Retinal pigment epithelial cell (primary cell): Measurements from ENCODE around the gene VEPH1.

Experiments used
- DNase-seq: peaks from one replicate; pipeline ENCODE4 v3.0.0-alpha.2; 2010; ENCODE audit warnings: low read depth
- H3K4me3 ChIP-seq: 2 replicates; pipeline ENCODE4 v1.5.1; 2011; ENCODE audit warnings: mild to moderate bottlenecking, low read length, control low read depth, moderate library complexity
- CTCF ChIP-seq: conservative IDR thresholded peaks from 2 replicates; pipeline ENCODE4 v1.5.1; 2011; ENCODE audit warnings: low read depth, low read length, control low read depth, inconsistent platforms

Gene VEPH1

GRCh38 chr3:157384031-157384430, 119.2 kb downstream of the VEPH1 start:
- no peak for DNase-seq
- no peak for TF ChIP-seq CTCF
- H3K4me3 ChIP-seq = no peak overlapping the region

- no peak overlapping the region for H3K4me3 ChIP-seq
- no peak for DNase-seq
- TF ChIP-seq CTCF = no peak
Observed at GRCh38 chr3:157381606-157382005, 121.6 kb downstream of the VEPH1 start.

GRCh38 chr3:157379525-157380140, 123.6 kb downstream of the VEPH1 start:
- no peak for DNase-seq
- H3K4me3 ChIP-seq = no peak overlapping the region
- no peak for TF ChIP-seq CTCF

- no peak overlapping the region for H3K4me3 ChIP-seq
- TF ChIP-seq CTCF = no peak
Observed at GRCh38 chr3:157376603-157377300, 126.5 kb downstream of the VEPH1 start.

GRCh38 chr3:157375342-157375986, 127.8 kb downstream of the VEPH1 start:
- no peak for TF ChIP-seq CTCF
- no peak for DNase-seq

More at GRCh38 chr3:157376603-157377300, 126.5 kb downstream of the VEPH1 start:
- no peak for DNase-seq

GRCh38 chr3:157374933-157375332, 128.3 kb downstream of the VEPH1 start:
- no peak overlapping the region for H3K4me3 ChIP-seq
- no peak for DNase-seq
- no peak for TF ChIP-seq CTCF

More at GRCh38 chr3:157375342-157375986, 127.8 kb downstream of the VEPH1 start:
- no peak overlapping the region for H3K4me3 ChIP-seq
